HG03442 (cell line): ENCODE data around the gene ZNF3.

Source experiments
- ATAC-seq: cut with Tn5 transposase; IDR thresholded peaks from one replicate; pipeline ENCODE4 v1.9.1; 2021; ENCODE audit warnings: mild to moderate bottlenecking, moderate library complexity; ENCODE audit not compliant: unreplicated experiment

ZNF3 gene

GRCh38 chr7:100088621-100089457 lies 7.3 kb upstream of the ZNF3 start, which contains the start of gene COPS6:
COPS6 (plus strand) TSS chr7:100088969; CDS start chr7:100088991, 22 bp downstream.
- ATAC-seq, result no peak

- ATAC-seq, result no peak
Observed at GRCh38 chr7:100088095-100088620, 6.6 kb upstream of the ZNF3 start.

GRCh38 chr7:100087055-100087750 lies 5.7 kb upstream of the ZNF3 start:
- ATAC-seq, result no peak

- ATAC-seq, result no peak
Observed at GRCh38 chr7:100085515-100085914, 4.0 kb upstream of the ZNF3 start.

GRCh38 chr7:100082978-100083377 lies 1.5 kb upstream of the ZNF3 start:
- no peak for ATAC-seq

- no peak for ATAC-seq
Observed at GRCh38 chr7:100080907-100081534, 502 bp downstream of the ZNF3 start.

- no peak for ATAC-seq
Observed at GRCh38 chr7:100079024-100079560, 2.4 kb downstream of the ZNF3 start.

- no peak for ATAC-seq
Observed at GRCh38 chr7:100077205-100077604, 4.3 kb downstream of the ZNF3 start.

GRCh38 chr7:100075418-100075817 lies 6.1 kb downstream of the ZNF3 start:
- ATAC-seq, result no peak

GRCh38 chr7:100074841-100075240 lies 6.7 kb downstream of the ZNF3 start:
- ATAC-seq, result no peak

GRCh38 chr7:100072462-100072861 lies 9.1 kb downstream of the ZNF3 start:
- no peak for ATAC-seq

- no peak for ATAC-seq
Observed at GRCh38 chr7:100071018-100071723, 10.4 kb downstream of the ZNF3 start.

GRCh38 chr7:100069991-100070390 lies 11.5 kb downstream of the ZNF3 start:
- ATAC-seq, result no peak

GRCh38 chr7:100066953-100067352 lies 14.6 kb downstream of the ZNF3 start:
- ATAC-seq, result no peak

GRCh38 chr7:100065452-100066186 lies 15.9 kb downstream of the ZNF3 start:
- no peak for ATAC-seq

- no peak for ATAC-seq
Observed at GRCh38 chr7:100064162-100064561, 17.4 kb downstream of the ZNF3 start.

- ATAC-seq, result no peak
Observed at GRCh38 chr7:100063376-100063775, 18.1 kb downstream of the ZNF3 start.

- ATAC-seq, result no peak
Observed at GRCh38 chr7:100061518-100062193, 19.9 kb downstream of the ZNF3 start.

- ATAC-seq, result no peak
Observed at GRCh38 chr7:100059251-100059739, 22.2 kb downstream of the ZNF3 start.
